Keratinocyte (primary cell): ENCODE results near the gene NIPAL1.

Experiments used
- EZH2 ChIP-seq: IDR thresholded peaks from one replicate; pipeline ENCODE4 v1.6.1; 2012; ENCODE audit warnings: inconsistent platforms, mild to moderate bottlenecking, low read length, moderate library complexity
- TF ChIP-seq, protein P1 (sequence below), 3 experiments: IDR thresholded peaks in 1 of 3; conservative IDR thresholded peaks in 1 of 3; optimal IDR thresholded peaks in 1 of 3; 2 replicates in 2 of 3; 3 replicates in 1 of 3; pipeline versions ENCODE3 to v1.5.1; 2011; ENCODE audit warnings: low read length in 3 of 3, mild to moderate bottlenecking in 3 of 3, moderate library complexity in 2 of 3, control low read depth in 1 of 3, inconsistent platforms in 1 of 3; ENCODE audit not compliant: insufficient read depth in 2 of 3; ENCODE audit errors: extremely low read depth in 1 of 3

DNA sequence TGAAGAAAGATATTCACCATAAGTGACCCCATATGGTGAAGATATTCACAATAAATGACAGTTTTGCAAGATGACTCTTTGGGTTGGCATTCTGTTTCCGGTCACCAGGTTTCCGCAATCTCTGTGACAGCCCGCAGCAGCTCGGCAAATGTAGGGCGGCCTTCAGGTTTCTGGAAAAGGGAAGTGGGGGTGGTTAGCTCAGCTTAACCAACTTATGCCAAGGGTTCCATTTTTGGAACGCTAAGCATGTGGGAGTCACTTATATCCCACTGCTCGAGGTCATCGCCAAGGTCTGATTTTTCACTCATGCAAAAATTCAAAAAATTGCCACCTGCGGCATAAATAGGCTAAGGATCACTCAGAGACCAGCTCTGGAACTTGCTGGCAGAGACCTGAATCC is 51.0 kb downstream of the NIPAL1 start:
- TF ChIP-seq, protein P1, sequence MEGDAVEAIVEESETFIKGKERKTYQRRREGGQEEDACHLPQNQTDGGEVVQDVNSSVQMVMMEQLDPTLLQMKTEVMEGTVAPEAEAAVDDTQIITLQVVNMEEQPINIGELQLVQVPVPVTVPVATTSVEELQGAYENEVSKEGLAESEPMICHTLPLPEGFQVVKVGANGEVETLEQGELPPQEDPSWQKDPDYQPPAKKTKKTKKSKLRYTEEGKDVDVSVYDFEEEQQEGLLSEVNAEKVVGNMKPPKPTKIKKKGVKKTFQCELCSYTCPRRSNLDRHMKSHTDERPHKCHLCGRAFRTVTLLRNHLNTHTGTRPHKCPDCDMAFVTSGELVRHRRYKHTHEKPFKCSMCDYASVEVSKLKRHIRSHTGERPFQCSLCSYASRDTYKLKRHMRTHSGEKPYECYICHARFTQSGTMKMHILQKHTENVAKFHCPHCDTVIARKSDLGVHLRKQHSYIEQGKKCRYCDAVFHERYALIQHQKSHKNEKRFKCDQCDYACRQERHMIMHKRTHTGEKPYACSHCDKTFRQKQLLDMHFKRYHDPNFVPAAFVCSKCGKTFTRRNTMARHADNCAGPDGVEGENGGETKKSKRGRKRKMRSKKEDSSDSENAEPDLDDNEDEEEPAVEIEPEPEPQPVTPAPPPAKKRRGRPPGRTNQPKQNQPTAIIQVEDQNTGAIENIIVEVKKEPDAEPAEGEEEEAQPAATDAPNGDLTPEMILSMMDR (optimal IDR thresholded peaks at IDR 0.05 in 1 of 3, IDR thresholded peaks at IDR 0.05 in 1 of 3, conservative IDR thresholded peaks at IDR 0.05 in 1 of 3; ENCODE audit: extremely low read depth in 1 of 3, insufficient read depth in 2 of 3, low read length in 3 of 3), result no peak
- TF ChIP-seq EZH2, result no peak
